NCI-H1105 treated with DMSO at 0.1 percent for 48 hours (cell line): ENCODE data around the gene TRIM9.

Experiments used
- DNase-seq: peaks from one replicate; lab custom pipeline; 2025; lab: John Stamatoyannopoulos, UW

TRIM9 gene

GRCh38 chr14:51056421-51056820 lies 38.5 kb downstream of the TRIM9 start:
- DNase-seq: no peak

GRCh38 chr14:51053157-51053556 lies 41.7 kb downstream of the TRIM9 start:
- DNase-seq: no peak

GRCh38 chr14:51044961-51045360 lies 49.9 kb downstream of the TRIM9 start:
- no peak for DNase-seq

- no peak for DNase-seq
These were observed 53.0 kb downstream of the TRIM9 start for GRCh38 chr14:51041883-51042282.

GRCh38 chr14:51041108-51041531 lies 53.8 kb downstream of the TRIM9 start:
- DNase-seq: no peak

- DNase-seq: no peak
These were observed 55.7 kb downstream of the TRIM9 start for GRCh38 chr14:51039252-51039651.

GRCh38 chr14:51035611-51036192 lies 59.2 kb downstream of the TRIM9 start:
- DNase-seq: no peak

GRCh38 chr14:51028851-51029754 lies 65.8 kb downstream of the TRIM9 start:
- DNase-seq: no peak

GRCh38 chr14:51028361-51028760 lies 66.5 kb downstream of the TRIM9 start:
- no peak for DNase-seq

- DNase-seq: no peak
These were observed 70.5 kb downstream of the TRIM9 start for GRCh38 chr14:51024377-51024776.

GRCh38 chr14:51023964-51024363 lies 70.9 kb downstream of the TRIM9 start:
- no peak for DNase-seq

- DNase-seq: no peak
These were observed 72.1 kb downstream of the TRIM9 start for GRCh38 chr14:51022769-51023168.

GRCh38 chr14:51020024-51020710 lies 74.7 kb downstream of the TRIM9 start:
- DNase-seq: no peak

GRCh38 chr14:51019089-51019488 lies 75.8 kb downstream of the TRIM9 start:
- DNase-seq: no peak

- no peak for DNase-seq
These were observed 76.4 kb downstream of the TRIM9 start for GRCh38 chr14:51018521-51018920.

GRCh38 chr14:51014625-51015024 lies 80.3 kb downstream of the TRIM9 start:
- no peak for DNase-seq

- DNase-seq: no peak
These were observed 80.8 kb downstream of the TRIM9 start for GRCh38 chr14:51014086-51014485.

GRCh38 chr14:51012055-51012454 lies 82.8 kb downstream of the TRIM9 start:
- DNase-seq: no peak

- DNase-seq: no peak
These were observed 86.5 kb downstream of the TRIM9 start for GRCh38 chr14:51008446-51008845.

- DNase-seq: no peak
These were observed 88.1 kb downstream of the TRIM9 start for GRCh38 chr14:51006781-51007211.

GRCh38 chr14:51006324-51006723 lies 88.6 kb downstream of the TRIM9 start:
- DNase-seq: no peak

GRCh38 chr14:51004801-51005526 lies 89.9 kb downstream of the TRIM9 start:
- no peak for DNase-seq
